ENCODE measurements around the gene AK3. TPM values are rescaled to one million over a fixed set of nuclear protein-coding genes. Genes with fewer than 3 reads are reported as not detected.
A peak's percentile ranks its signal among the peaks of the same experiment; 100 is the strongest.

The AK3 gene
- total RNA-seq, 4 donors from 2014 or later: 57.9 to 129 (median 78.4) TPM

DNA sequence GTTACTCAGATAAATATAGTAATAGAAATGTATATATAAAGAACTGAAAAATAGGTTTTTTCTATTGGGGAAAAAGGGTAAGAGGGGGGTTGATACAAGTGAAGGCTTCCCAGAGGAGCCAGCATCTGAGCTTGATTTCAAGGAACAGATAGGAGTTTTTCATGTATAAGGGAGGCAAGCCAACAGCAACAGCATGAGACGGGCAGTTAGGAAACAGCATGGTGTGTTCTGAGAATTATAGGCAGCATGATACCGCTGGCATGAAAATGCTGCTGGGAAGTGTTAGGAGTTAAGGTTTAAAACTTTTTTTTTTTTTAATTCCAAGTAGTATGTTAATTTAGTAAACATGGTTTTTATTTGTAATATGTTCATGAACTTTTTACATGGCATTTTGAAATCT lies 52.0 kb downstream of the AK3 start:
- Histone ChIP-seq H3K27me3 (no peaks in the 10 kb centered on the region), H3K4me1 (peaks cover 0 to 3% of the 10 kb centered on the region in 2 donors), H3K4me3 (no peak overlapping the region), H3K27ac (no peak overlapping the region), H3K9me3 (no peaks in the 10 kb centered on the region), H3K36me3 (no peaks in the 10 kb centered on the region)
- intact Hi-C loops (cut with DNase I; ENCODE audit: low total_unique reads): no loop called here
- TF ChIP-seq, protein P1, sequence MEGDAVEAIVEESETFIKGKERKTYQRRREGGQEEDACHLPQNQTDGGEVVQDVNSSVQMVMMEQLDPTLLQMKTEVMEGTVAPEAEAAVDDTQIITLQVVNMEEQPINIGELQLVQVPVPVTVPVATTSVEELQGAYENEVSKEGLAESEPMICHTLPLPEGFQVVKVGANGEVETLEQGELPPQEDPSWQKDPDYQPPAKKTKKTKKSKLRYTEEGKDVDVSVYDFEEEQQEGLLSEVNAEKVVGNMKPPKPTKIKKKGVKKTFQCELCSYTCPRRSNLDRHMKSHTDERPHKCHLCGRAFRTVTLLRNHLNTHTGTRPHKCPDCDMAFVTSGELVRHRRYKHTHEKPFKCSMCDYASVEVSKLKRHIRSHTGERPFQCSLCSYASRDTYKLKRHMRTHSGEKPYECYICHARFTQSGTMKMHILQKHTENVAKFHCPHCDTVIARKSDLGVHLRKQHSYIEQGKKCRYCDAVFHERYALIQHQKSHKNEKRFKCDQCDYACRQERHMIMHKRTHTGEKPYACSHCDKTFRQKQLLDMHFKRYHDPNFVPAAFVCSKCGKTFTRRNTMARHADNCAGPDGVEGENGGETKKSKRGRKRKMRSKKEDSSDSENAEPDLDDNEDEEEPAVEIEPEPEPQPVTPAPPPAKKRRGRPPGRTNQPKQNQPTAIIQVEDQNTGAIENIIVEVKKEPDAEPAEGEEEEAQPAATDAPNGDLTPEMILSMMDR (IDR thresholded peaks at IDR 0.05): no peak
- no peak for TF ChIP-seq POLR2A (IDR thresholded peaks at IDR 0.05)
- no peak for DNase-seq

DNA sequence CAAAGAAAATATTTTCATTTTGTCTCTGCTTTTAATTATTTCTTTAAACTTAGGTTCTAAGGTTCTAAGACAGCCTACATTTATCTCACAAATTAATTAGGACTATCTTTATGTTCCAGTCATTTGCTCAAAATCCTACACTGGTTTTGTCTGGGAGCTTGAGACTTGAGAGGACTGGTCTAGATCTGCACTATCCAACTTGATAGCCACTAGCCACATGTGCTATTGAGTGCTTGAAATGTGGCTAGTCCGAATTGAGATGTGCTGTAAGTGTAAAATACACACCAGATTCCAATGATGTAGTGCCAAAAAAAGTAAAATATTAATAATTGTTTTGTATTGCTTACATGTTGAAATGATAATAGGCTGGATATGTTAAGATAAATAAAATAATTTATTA lies 54.4 kb downstream of the AK3 start:
- Histone ChIP-seq H3K4me3 (no peak overlapping the region), H3K36me3 (no peaks in the 10 kb centered on the region), H3K9me3 (no peaks in the 10 kb centered on the region), H3K27ac (peak overlapping the region in 1 of 2 donors; percentile 55), H3K4me1 (peaks cover 0 to 3% of the 10 kb centered on the region in 2 donors), H3K27me3 (no peaks in the 10 kb centered on the region)
- no peak for DNase-seq
- intact Hi-C loops (cut with DNase I; ENCODE audit: low total_unique reads): no loop called here
- TF ChIP-seq, protein P1 (IDR thresholded peaks at IDR 0.05): no peak
- no peak for TF ChIP-seq POLR2A (IDR thresholded peaks at IDR 0.05)

DNA sequence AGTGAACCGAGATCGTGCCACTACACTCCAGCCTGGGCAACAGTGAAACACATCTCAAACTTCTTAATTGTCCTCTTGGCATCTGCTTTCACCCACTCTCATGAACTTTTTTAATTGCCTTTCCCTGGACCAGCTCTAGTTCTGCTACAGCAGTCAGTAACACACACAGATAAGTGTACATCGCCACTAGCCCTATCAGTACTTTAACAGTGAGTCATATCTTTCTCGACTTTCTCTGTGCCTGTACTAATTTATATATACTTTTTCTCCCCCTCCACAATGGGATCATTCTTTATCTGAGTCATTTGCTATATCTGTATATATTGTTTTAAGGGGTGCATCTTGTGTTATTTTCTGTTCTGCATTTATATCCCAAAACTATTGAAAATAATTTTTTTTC lies 54.9 kb downstream of the AK3 start:
- no peaks in the 10 kb centered on the region for H3K36me3 ChIP-seq
- TF ChIP-seq POLR2A (IDR thresholded peaks at IDR 0.05): no peak
- TF ChIP-seq, protein P1 (IDR thresholded peaks at IDR 0.05): no peak
- intact Hi-C loops (cut with DNase I; ENCODE audit: low total_unique reads): no loop called here
- no peaks in the 10 kb centered on the region for H3K9me3 ChIP-seq
- peak overlapping the region in 1 of 2 donors; percentile 55 for H3K27ac ChIP-seq
- no peak overlapping the region for H3K4me3 ChIP-seq
- DNase-seq: no peak
- H3K27me3 ChIP-seq: no peaks in the 10 kb centered on the region
- H3K4me1 ChIP-seq: peaks cover 0 to 3% of the 10 kb centered on the region in 2 donors

DNA sequence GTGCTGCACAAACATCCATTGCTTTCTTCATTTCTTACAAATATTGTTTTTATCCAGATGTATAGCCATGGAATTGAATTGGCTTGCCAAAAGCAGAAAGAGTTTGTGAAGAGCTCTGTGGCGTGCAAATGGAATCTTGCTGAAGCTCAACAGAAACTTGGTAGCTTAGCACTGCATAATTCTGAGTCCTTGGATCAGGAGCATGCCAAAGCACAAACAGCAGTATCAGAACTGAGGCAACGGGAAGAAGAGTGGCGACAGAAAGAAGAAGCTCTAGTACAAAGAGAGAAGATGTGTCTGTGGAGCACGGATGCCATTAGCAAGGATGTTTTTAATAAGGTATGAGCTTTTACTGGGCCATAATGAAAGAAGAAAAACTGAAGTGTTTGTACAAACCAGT lies 56.2 kb downstream of the AK3 start:
- H3K36me3 ChIP-seq: no peaks in the 10 kb centered on the region
- no peak for DNase-seq
- no peaks in the 10 kb centered on the region for H3K27me3 ChIP-seq
- intact Hi-C loops (cut with DNase I; ENCODE audit: low total_unique reads): no loop called here
- TF ChIP-seq POLR2A (IDR thresholded peaks at IDR 0.05): no peak
- TF ChIP-seq, protein P1 (IDR thresholded peaks at IDR 0.05): no peak
- peaks cover 0 to 3% of the 10 kb centered on the region in 2 donors for H3K4me1 ChIP-seq
- no peaks in the 10 kb centered on the region for H3K9me3 ChIP-seq
- H3K4me3 ChIP-seq: no peak overlapping the region
- no peak overlapping the region for H3K27ac ChIP-seq

DNA sequence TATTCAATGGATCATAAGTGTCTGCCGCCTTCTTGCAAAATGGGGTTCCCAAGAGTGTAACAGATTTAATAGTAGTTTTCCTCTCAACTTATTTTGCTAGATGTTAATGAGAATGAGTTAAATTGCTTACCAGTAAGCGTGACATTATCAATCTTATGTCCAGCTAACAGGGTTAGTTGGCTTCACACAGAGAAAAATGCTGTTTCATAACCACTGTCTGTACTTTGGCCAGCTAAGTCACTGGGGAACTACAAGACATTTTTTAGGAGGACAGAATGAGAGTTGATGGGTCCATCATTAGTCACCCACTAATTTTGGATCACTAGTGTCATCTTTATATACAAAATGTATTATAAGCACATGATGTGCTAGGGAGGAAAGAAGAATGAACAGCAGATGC lies 60.3 kb downstream of the AK3 start:
- H3K9me3 ChIP-seq: no peaks in the 10 kb centered on the region
- H3K27me3 ChIP-seq: no peaks in the 10 kb centered on the region
- H3K27ac ChIP-seq: peak overlapping the region; percentile 94 to 95
- no peak for TF ChIP-seq POLR2A (IDR thresholded peaks at IDR 0.05)
- no peak for DNase-seq
- H3K4me1 ChIP-seq: no peaks in the 10 kb centered on the region
- intact Hi-C loops (cut with DNase I; ENCODE audit: low total_unique reads): no loop called here
- peak overlapping the region in 1 of 2 donors; percentile 82 for H3K4me3 ChIP-seq
- no peaks in the 10 kb centered on the region for H3K36me3 ChIP-seq

DNA sequence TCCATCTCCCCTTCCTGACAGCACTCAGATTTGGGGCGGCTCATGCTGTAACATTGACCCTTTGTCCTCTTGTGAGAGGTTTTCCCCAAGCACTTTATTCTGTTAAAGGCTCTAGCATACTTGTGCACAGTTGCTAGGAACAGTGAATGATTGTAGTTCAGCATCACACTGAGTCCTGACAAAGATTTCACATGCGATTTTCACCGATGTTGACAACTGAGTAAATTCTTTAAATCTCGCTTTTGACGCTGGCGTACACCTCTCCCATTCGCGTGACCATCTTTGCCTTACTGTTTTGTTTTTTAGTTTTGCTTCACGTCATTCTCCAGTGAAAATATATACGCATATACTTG lies 60.9 kb downstream of the AK3 start:
- TF ChIP-seq POLR2A (IDR thresholded peaks at IDR 0.05): no peak
- TF ChIP-seq, protein P1 (IDR thresholded peaks at IDR 0.05): no peak
- intact Hi-C loops (cut with DNase I; ENCODE audit: low total_unique reads): no loop called here
- Histone ChIP-seq H3K36me3 (no peaks in the 10 kb centered on the region), H3K4me3 (peak overlapping the region; percentile 74 to 82), H3K4me1 (no peaks in the 10 kb centered on the region), H3K27me3 (no peaks in the 10 kb centered on the region), H3K27ac (peak overlapping the region; percentile 94 to 95), H3K9me3 (no peaks in the 10 kb centered on the region)
- DNase-seq: no peak
